Activated CD4-positive, alpha-beta T cell treated with anti-CD3 and anti-CD28 coated beads for 1 hour (primary cell): Measurements from ENCODE around the gene ABCF1.

ENCODE experiments used
- DNase-seq: peaks from one replicate; pipeline ENCODE4 v3.0.0-alpha.2; 2020

Gene ABCF1

GRCh38 chr6:30641048-30641447 lies 69.8 kb downstream of the ABCF1 start:
- DNase-seq: no peak
